CD4-positive, CD25-positive, alpha-beta regulatory T cell (primary cell): ENCODE results near the gene SSBP3. TPM values are rescaled to one million over a fixed set of nuclear protein-coding genes. Genes with fewer than 3 reads are reported as not detected.
A peak's percentile ranks its signal among the peaks of the same experiment; 100 is the strongest.

Source experiments
- ATAC-seq, 2 donors: fragments of 150-1000 bp; cut with Tn5 transposase; one replicate each; pipeline ENCODE4 v1.10.0; 2021; ENCODE audit warnings: low read depth in 2 of 2, moderate number of reproducible peaks in 2 of 2, moderate library complexity in 1 of 2
- DNase-seq, 3 donors: peaks; one replicate each; pipeline versions ENCODE4 v3.0.0 to v3.0.0-alpha.2; 2012 to 2022; ENCODE audit warnings: mixed read lengths in 1 of 3
- H3K27ac ChIP-seq: one replicate; pipeline ENCODE4 v1.7.0; 2013; ENCODE audit warnings: mild to moderate bottlenecking, low read length; ENCODE audit not compliant: insufficient read depth, poor library complexity, severe bottlenecking
- H3K27me3 ChIP-seq: one replicate; pipeline ENCODE4 v1.7.0; 2013; ENCODE audit warnings: low read length; ENCODE audit not compliant: control insufficient read depth, insufficient read depth
- H3K36me3 ChIP-seq: one replicate; pipeline ENCODE4 v1.7.0; 2013; ENCODE audit warnings: mild to moderate bottlenecking, low read length, moderate library complexity; ENCODE audit not compliant: control insufficient read depth, insufficient read depth
- H3K4me1 ChIP-seq: 2 replicates; pipeline ENCODE4 v1.7.0; 2013; ENCODE audit warnings: mild to moderate bottlenecking, low read length; ENCODE audit not compliant: insufficient read depth, control insufficient read depth, poor library complexity, severe bottlenecking
- H3K4me3 ChIP-seq: one replicate; pipeline ENCODE4 v1.7.0; 2013; ENCODE audit warnings: low read depth, mild to moderate bottlenecking, low read length, moderate library complexity
- H3K9me3 ChIP-seq, 2 experiments: 1 replicate in 1 of 2; 2 replicates in 1 of 2; pipeline ENCODE4 v1.7.0; 2013; ENCODE audit warnings: low read length in 2 of 2, mild to moderate bottlenecking in 1 of 2, moderate library complexity in 1 of 2; ENCODE audit not compliant: control insufficient read depth in 2 of 2
- H3K27ac Mint-ChIP-seq, 3 donors: one replicate each; pipeline ENCODE4 v1.8.0; 2020 to 2022; ENCODE audit warnings: mild to moderate bottlenecking in 3 of 3, mixed read lengths in 3 of 3, moderate library complexity in 2 of 3
- H3K27me3 Mint-ChIP-seq: one replicate; pipeline ENCODE4 v1.8.0; 2022; ENCODE audit warnings: mild to moderate bottlenecking, mixed read lengths
- H3K36me3 Mint-ChIP-seq: one replicate; pipeline ENCODE4 v1.8.0; 2020; ENCODE audit warnings: mixed read lengths
- H3K4me1 Mint-ChIP-seq, 4 donors: one replicate each; pipeline ENCODE4 v1.8.0; 2020 to 2022; ENCODE audit warnings: mixed read lengths in 4 of 4, mild to moderate bottlenecking in 1 of 4
- H3K4me3 Mint-ChIP-seq, 4 donors: one replicate each; pipeline ENCODE4 v1.8.0; 2020 to 2022; ENCODE audit warnings: mild to moderate bottlenecking in 4 of 4, mixed read lengths in 4 of 4, moderate library complexity in 3 of 4
- H3K9me3 Mint-ChIP-seq, 7 donors: one replicate each; pipeline ENCODE4 v1.8.0; 2020 to 2022; ENCODE audit warnings: mixed read lengths in 7 of 7, mild to moderate bottlenecking in 3 of 7, moderate library complexity in 2 of 7
- polyA plus RNA-seq, 4 donors: library from polyadenylated mRNA; unstranded; fragments of 300-500 nt; fragmentation: Illumina TruSeq; gene quantifications; one replicate each; pipeline ENCODE4 v1.2.3, GENCODE V29; 2021
- total RNA-seq: library from RNA; stranded (reverse); gene quantifications from one replicate; pipeline ENCODE4 v1.2.3, GENCODE V29; 2022

The SSBP3 gene
- total and polyA plus RNA-seq, 5 donors from 2014 or later: 5.4 to 30.6 (median 7.2) TPM

DNA sequence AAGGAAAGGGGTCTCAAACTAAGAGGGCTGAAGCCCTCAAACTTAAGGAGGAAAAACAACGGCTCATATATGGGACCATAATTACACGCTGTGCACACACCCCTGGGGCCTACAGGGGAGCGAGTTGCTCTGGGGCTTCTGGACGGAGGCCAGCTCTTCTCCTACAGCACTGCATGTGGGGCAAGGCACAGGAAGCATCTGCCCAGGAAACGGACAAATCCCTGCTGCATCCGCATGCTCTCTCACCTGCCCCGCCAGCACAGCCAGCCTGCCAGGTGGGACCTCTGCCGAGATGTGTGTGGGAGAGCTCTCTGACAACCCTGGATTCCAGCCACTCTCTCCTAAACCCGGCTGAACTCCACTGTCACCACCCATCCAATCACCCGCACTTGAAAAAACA, 152.1 kb downstream of the SSBP3 start:
- H3K4me3 Mint-ChIP-seq: no peak overlapping the region
- H3K27ac Mint-ChIP-seq: peak overlapping the region in 1 of 3 donors; percentile 62
- no peak overlapping the region for H3K27ac ChIP-seq

DNA sequence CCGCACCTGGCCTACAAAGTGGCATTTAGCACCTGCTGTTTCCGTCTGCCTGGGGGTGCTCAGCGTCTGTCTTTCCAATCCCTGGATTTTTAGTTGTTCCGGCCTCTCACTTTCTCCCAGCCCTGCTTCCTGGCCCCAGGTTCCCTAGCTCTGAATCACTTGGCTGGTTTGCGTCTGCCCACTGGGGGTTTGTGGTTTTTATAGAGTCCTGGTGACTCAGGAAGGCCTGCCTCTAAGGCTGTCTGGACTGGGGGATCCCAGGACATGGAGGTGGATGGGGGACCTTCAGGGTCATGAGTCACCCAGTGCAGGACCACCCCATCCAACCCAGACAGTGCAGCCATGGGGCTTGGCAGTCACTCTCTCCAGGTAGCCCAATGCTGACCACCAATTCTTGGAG, 152.7 kb downstream of the SSBP3 start:
- no peaks in the 10 kb centered on the region for H3K9me3 Mint-ChIP-seq
- H3K27ac Mint-ChIP-seq: no peak overlapping the region
- no peaks in the 10 kb centered on the region for H3K9me3 ChIP-seq
- H3K4me1 Mint-ChIP-seq: peaks cover 0 to 5% (median 2%) of the 10 kb centered on the region in 4 donors
- H3K27me3 Mint-ChIP-seq: no peaks in the 10 kb centered on the region
- no peaks in the 10 kb centered on the region for H3K27me3 ChIP-seq
- H3K36me3 ChIP-seq: peaks cover 3% of the 10 kb centered on the region
- DNase-seq (no peak), ATAC-seq (no peak)
- H3K4me1 ChIP-seq: no peaks in the 10 kb centered on the region
- peaks cover 15% of the 10 kb centered on the region for H3K36me3 Mint-ChIP-seq
- no peak overlapping the region for H3K4me3 ChIP-seq
- no peak overlapping the region for H3K27ac ChIP-seq
- no peak overlapping the region for H3K4me3 Mint-ChIP-seq

More for the DNA sequence above, 152.1 kb downstream of the SSBP3 start:
- no peaks in the 10 kb centered on the region for H3K27me3 ChIP-seq
- no peak for DNase-seq
- Mint-ChIP-seq H3K27me3 (no peaks in the 10 kb centered on the region), H3K36me3 (peaks cover 12% of the 10 kb centered on the region), H3K9me3 (no peaks in the 10 kb centered on the region), H3K4me1 (peaks cover 0 to 5% (median 2%) of the 10 kb centered on the region in 4 donors)
- H3K36me3 ChIP-seq: peaks cover 3% of the 10 kb centered on the region
- no peak overlapping the region for H3K4me3 ChIP-seq
- H3K9me3 ChIP-seq: no peaks in the 10 kb centered on the region
- no peak for ATAC-seq
- no peaks in the 10 kb centered on the region for H3K4me1 ChIP-seq

DNA sequence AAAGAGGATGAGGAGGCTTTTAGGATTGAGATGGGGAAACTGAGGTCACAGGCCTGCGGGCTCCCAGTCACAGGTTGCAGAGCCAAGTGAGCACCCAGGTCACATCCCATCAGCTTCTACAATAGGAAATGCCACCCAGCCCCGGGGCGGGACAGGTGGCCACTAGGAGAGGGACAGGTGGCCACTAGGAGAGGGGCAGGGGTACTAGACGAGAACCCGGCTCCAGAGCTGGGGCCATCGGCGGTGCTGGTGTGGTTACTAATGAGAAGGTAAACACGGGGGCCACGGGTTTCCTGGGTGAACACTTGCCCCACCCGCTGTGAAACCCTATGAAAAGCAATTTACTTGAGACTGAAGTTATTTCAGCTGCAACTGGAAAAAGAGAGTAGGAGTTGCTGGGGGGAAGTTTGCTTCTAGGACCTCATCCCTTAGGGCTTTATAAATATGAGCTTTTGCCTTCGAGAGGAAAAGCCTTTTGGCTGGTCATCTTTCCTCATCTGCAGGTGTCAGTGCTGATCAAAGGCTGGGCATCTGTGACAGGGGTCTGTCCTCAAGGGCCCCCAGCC, 153.7 kb downstream of the SSBP3 start:
- H3K36me3 Mint-ChIP-seq: peaks cover 12% of the 10 kb centered on the region
- H3K4me3 Mint-ChIP-seq: no peak overlapping the region
- no peaks in the 10 kb centered on the region for H3K9me3 Mint-ChIP-seq
- H3K36me3 ChIP-seq: peaks cover 7% of the 10 kb centered on the region
- no peak for ATAC-seq
- DNase-seq: no peak
- H3K27ac Mint-ChIP-seq: no peak overlapping the region
- H3K27me3 ChIP-seq: no peaks in the 10 kb centered on the region
- no peak overlapping the region for H3K27ac ChIP-seq
- H3K27me3 Mint-ChIP-seq: no peaks in the 10 kb centered on the region
- H3K9me3 ChIP-seq: no peaks in the 10 kb centered on the region
- H3K4me3 ChIP-seq: no peak overlapping the region
- H3K4me1 ChIP-seq: no peaks in the 10 kb centered on the region
- H3K4me1 Mint-ChIP-seq: peaks cover 0 to 4% (median 2%) of the 10 kb centered on the region in 4 donors

DNA sequence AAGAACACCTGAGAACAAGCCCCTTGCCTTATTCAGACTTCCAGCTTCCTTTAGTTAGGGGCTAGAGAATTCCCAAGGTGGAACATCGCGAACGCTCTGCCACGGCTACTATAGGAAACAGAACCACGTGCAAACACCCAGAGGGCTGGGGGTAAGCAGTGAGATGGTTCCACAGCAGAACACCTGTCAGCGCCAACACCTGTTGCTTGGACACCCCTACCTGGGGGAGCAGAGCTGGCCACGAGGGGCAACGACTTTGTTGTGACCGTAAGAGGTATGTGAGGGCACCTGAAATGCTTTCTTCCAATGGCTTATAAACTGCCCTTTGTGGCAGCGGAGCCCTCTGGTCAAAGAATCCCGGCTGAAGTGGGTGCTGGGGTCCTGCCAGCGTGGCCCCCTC, 155.5 kb downstream of the SSBP3 start:
- H3K36me3 ChIP-seq: peaks cover 8% of the 10 kb centered on the region
- H3K27ac ChIP-seq: no peak overlapping the region
- Mint-ChIP-seq H3K27ac (no peak overlapping the region), H3K4me1 (no peaks in the 10 kb centered on the region), H3K27me3 (no peaks in the 10 kb centered on the region), H3K9me3 (no peaks in the 10 kb centered on the region), H3K36me3 (peaks cover 7% of the 10 kb centered on the region), H3K4me3 (no peak overlapping the region)
- H3K9me3 ChIP-seq: no peaks in the 10 kb centered on the region
- DNase-seq (no peak), ATAC-seq (no peak)
- H3K4me1 ChIP-seq: no peaks in the 10 kb centered on the region
- H3K27me3 ChIP-seq: no peaks in the 10 kb centered on the region
- H3K4me3 ChIP-seq: no peak overlapping the region

DNA sequence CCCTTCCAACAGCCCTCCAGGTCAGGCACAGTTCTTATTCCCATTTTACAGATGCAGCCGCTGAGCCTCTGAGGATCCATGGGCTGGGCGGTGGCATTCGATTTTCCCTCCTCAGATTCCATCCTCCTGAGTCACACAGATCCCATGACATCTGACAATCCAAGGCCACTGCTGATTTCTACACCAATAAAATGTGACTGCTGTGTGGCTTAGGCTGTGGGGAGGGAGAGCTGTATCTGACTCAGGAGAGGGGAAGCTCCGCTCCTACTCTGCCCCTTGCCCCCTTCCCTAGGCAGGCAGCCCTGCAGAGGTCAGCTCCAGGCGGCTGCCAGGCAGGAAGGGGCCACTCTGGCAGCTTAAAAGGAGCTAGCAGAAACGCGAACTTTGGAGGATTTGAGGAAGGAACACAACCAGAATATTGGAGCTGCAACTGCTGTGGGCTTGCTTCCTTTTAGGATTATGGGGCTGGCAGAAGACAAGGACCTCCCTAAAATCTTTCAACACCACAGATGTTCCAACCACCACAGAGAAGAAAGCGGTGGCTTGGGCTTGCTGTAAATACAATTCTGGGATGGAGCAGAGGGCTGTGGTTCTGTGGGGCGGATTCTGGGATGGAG, 156.3 kb downstream of the SSBP3 start:
- H3K4me1 Mint-ChIP-seq: peaks cover 0 to under 1% (median 0%) of the 10 kb centered on the region in 4 donors

DNA sequence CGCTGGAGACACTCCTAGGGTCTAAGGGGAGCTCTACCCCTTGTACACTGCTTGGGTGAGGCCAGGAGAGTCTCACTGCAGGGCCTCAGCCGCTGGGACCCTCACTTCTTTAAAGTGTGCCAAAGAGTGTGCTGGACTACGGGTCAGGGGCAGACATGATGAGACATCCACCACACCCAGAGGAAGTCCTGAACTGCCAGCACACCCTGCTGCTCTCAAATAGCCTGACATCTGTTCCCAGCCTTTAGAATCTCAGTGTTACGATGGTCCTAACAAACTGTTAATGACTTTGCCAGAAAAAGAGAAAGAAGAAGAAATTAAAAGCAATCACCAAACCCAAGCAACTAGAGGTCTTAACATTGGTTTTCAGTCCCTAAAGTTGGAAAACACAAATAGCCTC, 157.2 kb downstream of the SSBP3 start:
- peak overlapping the region in 2 of 3 donors; percentile 45 to 76 for H3K27ac Mint-ChIP-seq

More for the DNA sequence above, 156.3 kb downstream of the SSBP3 start:
- H3K27me3 Mint-ChIP-seq: no peaks in the 10 kb centered on the region
- peaks cover 7% of the 10 kb centered on the region for H3K36me3 Mint-ChIP-seq
- Histone ChIP-seq H3K27me3 (no peaks in the 10 kb centered on the region), H3K9me3 (no peaks in the 10 kb centered on the region), H3K4me3 (no peak overlapping the region), H3K36me3 (peaks cover 8% of the 10 kb centered on the region), H3K4me1 (no peaks in the 10 kb centered on the region), H3K27ac (no peak overlapping the region)
- H3K4me3 Mint-ChIP-seq: no peak overlapping the region
- DNase-seq (no peak), ATAC-seq (no peak)
- H3K9me3 Mint-ChIP-seq: no peaks in the 10 kb centered on the region
- H3K27ac Mint-ChIP-seq: peak overlapping the region in 1 of 3 donors; percentile 31

DNA sequence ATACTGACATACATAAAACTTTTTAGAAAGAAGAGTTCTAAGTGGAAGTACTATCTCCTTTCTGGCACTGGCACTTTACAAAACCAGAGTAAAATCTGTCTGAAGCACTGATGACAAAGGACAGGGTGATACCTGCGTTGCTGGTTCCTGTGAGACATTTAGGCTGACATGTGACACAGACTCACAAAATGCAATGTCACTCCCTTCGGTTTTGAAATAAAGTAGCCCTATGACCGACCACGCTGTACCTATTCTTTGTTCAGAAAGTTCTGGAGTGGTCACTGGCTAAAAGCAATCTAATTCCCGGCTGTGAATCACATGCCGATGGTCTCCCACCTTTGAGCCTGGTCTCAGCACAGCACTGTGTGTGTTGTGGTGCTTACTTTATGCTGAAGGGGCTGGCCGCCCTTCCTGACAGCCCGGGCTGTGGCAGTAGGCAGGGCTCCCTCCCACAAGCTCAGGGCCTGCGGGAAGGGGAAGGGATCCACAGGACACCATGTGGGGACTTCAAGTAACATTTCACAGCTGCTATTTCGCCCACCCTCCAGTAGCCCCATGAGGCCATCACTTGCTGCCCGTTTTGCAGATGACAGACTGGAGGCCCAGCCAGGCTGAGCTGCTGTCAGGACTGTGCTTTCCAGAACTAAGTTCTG, 158.2 kb downstream of the SSBP3 start:
- Histone ChIP-seq H3K27me3 (no peaks in the 10 kb centered on the region), H3K4me3 (no peak overlapping the region), H3K9me3 (no peaks in the 10 kb centered on the region), H3K4me1 (no peaks in the 10 kb centered on the region), H3K27ac (no peak overlapping the region), H3K36me3 (peaks cover 11% of the 10 kb centered on the region)
- Mint-ChIP-seq H3K36me3 (peaks cover 15% of the 10 kb centered on the region), H3K9me3 (no peaks in the 10 kb centered on the region), H3K27ac (no peak overlapping the region), H3K27me3 (no peaks in the 10 kb centered on the region), H3K4me1 (peaks cover 0 to 4% (median 0%) of the 10 kb centered on the region in 4 donors), H3K4me3 (no peak overlapping the region)
- DNase-seq (no peak), ATAC-seq (no peak)

More for the DNA sequence above, 157.2 kb downstream of the SSBP3 start:
- H3K4me3 ChIP-seq: no peak overlapping the region
- H3K27me3 Mint-ChIP-seq: no peaks in the 10 kb centered on the region
- ATAC-seq (no peak), DNase-seq (no peak)
- H3K27ac ChIP-seq: no peak overlapping the region
- H3K9me3 ChIP-seq: no peaks in the 10 kb centered on the region
- no peaks in the 10 kb centered on the region for H3K9me3 Mint-ChIP-seq
- H3K27me3 ChIP-seq: no peaks in the 10 kb centered on the region
- H3K4me1 ChIP-seq: no peaks in the 10 kb centered on the region
- H3K4me3 Mint-ChIP-seq: no peak overlapping the region
- H3K4me1 Mint-ChIP-seq: peaks cover 0 to 4% (median 0%) of the 10 kb centered on the region in 4 donors
- peaks cover 8% of the 10 kb centered on the region for H3K36me3 ChIP-seq
- peaks cover 11% of the 10 kb centered on the region for H3K36me3 Mint-ChIP-seq
